Colon (tissue), 2 donors: ENCODE results near the gene UBE2V1.
"Not testable (repeated sequence)": the region's sequence is repeated elsewhere in the genome, so short reads cannot be mapped to it uniquely, and the experiment has no call there.

Source experiments
- FAIRE-seq: peaks from 2 replicates; lab custom pipeline; 2012; peaks lifted over from hg19 to GRCh38; lab: Jason Lieb, UNC
- donor health status: control.
- donor health status: control.

The UBE2V1 gene

GRCh38 chr20:50112512-50113419 lies at the start of gene UBE2V1:
TSS of gene UBE2V1 (minus strand) at chr20:50113150. CDS start at chr20:50113128, 22 bp downstream.
- no peak for FAIRE-seq

GRCh38 chr20:50161494-50161893 lies 48.5 kb upstream of the UBE2V1 start:
- FAIRE-seq = not testable (repeated sequence)

GRCh38 chr20:50153500-50154377 lies 40.8 kb upstream of the UBE2V1 start, which contains the start of gene PEDS1:
TSS of gene PEDS1 (minus strand) at chr20:50153723. CDS start at chr20:50153637, 86 bp downstream.
- no peak for FAIRE-seq

GRCh38 chr20:50153153-50153499 lies 40.2 kb upstream of the UBE2V1 start:
- no peak for FAIRE-seq

- no peak for FAIRE-seq
Measured at GRCh38 chr20:50152394-50153152, 39.6 kb upstream of the UBE2V1 start.

GRCh38 chr20:50151034-50151743 lies 38.2 kb upstream of the UBE2V1 start:
- no peak for FAIRE-seq

- FAIRE-seq = no peak
Measured at GRCh38 chr20:50149481-50150254, 36.7 kb upstream of the UBE2V1 start.

- no peak for FAIRE-seq
Measured at GRCh38 chr20:50146732-50147662, 34.0 kb upstream of the UBE2V1 start.

- FAIRE-seq = no peak
Measured at GRCh38 chr20:50146214-50146613, 33.3 kb upstream of the UBE2V1 start.

- FAIRE-seq = no peak
Measured at GRCh38 chr20:50145566-50145965, 32.6 kb upstream of the UBE2V1 start.

- no peak for FAIRE-seq
Measured at GRCh38 chr20:50144362-50144761, 31.4 kb upstream of the UBE2V1 start.

- FAIRE-seq = no peak
Measured at GRCh38 chr20:50142812-50143211, 29.9 kb upstream of the UBE2V1 start.

- no peak for FAIRE-seq
Measured at GRCh38 chr20:50141811-50142561, 29.0 kb upstream of the UBE2V1 start.

GRCh38 chr20:50141018-50141675 lies 28.2 kb upstream of the UBE2V1 start:
- no peak for FAIRE-seq

GRCh38 chr20:50140339-50140859 lies 27.4 kb upstream of the UBE2V1 start:
- no peak for FAIRE-seq

- no peak for FAIRE-seq
Measured at GRCh38 chr20:50138479-50139393, 25.8 kb upstream of the UBE2V1 start.

- no peak for FAIRE-seq
Measured at GRCh38 chr20:50138120-50138478, 25.1 kb upstream of the UBE2V1 start.
